ENCODE results near the gene FTCDNL1. TPM values are rescaled to one million over a fixed set of nuclear protein-coding genes. Genes with fewer than 3 reads are reported as not detected.

The FTCDNL1 gene
- total RNA-seq, 1 donor from 2014 or later: 0.45 TPM

GRCh38 chr2:199874209-199874608, 23.2 kb upstream of the FTCDNL1 start:
- Histone ChIP-seq H3K4me3 (ENCODE audit: insufficient read depth, low read depth, low read length) (no peak overlapping the region), H3K4me2 (ENCODE audit: low read length) (no peak overlapping the region), H3K36me3 (ENCODE audit: insufficient read depth, low read length) (no peaks in the 10 kb centered on the region), H3K79me2 (ENCODE audit: insufficient read depth, low read length) (no peaks in the 10 kb centered on the region), H3K9me3 (ENCODE audit: insufficient read depth, low read depth, low read length) (no peaks in the 10 kb centered on the region), H4K20me1 (ENCODE audit: insufficient read depth, low read length) (no peaks in the 10 kb centered on the region), H3K27me3 (ENCODE audit: insufficient read depth, low read length) (no peaks in the 10 kb centered on the region), H3K27ac (ENCODE audit: low read depth, low read length) (no peak overlapping the region), H3K9ac (ENCODE audit: low read length) (no peak overlapping the region), H3K4me1 (ENCODE audit: insufficient read depth, low read length) (no peaks in the 10 kb centered on the region), H2AFZ (ENCODE audit: low read depth, low read length) (no peak overlapping the region)
- Mint-ChIP-seq H3K4me3 (ENCODE audit: unreplicated experiment) (no peak overlapping the region), H3K27me3 (ENCODE audit: low read depth, unreplicated experiment) (no peaks in the 10 kb centered on the region), H3K36me3 (ENCODE audit: low read depth, unreplicated experiment) (no peaks in the 10 kb centered on the region), H3K27ac (ENCODE audit: unreplicated experiment) (no peak overlapping the region), H3K9me3 (ENCODE audit: unreplicated experiment) (peaks cover 10% of the 10 kb centered on the region), H3K4me1 (ENCODE audit: low read depth, unreplicated experiment) (no peaks in the 10 kb centered on the region)
- FAIRE-seq: no peak
- no peak for DNase-seq (ENCODE audit: low read depth)
- no peak for TF ChIP-seq CTCF (IDR thresholded peaks at IDR 0.05; ENCODE audit: insufficient read depth, low read depth, low read length)
- no peak for TF ChIP-seq EZH2 (IDR thresholded peaks at IDR 0.05; ENCODE audit: insufficient read depth, low read length)

- no peak overlapping the region for H3K27ac Mint-ChIP-seq (ENCODE audit: unreplicated experiment)
- H3K27me3 Mint-ChIP-seq (ENCODE audit: low read depth, unreplicated experiment): no peaks in the 10 kb centered on the region
- Histone ChIP-seq H3K9ac (ENCODE audit: low read length) (no peak overlapping the region), H3K4me3 (ENCODE audit: insufficient read depth, low read depth, low read length) (no peak overlapping the region), H3K27ac (ENCODE audit: low read depth, low read length) (no peak overlapping the region), H2AFZ (ENCODE audit: low read depth, low read length) (no peak overlapping the region), H3K27me3 (ENCODE audit: insufficient read depth, low read length) (no peaks in the 10 kb centered on the region), H3K4me1 (ENCODE audit: insufficient read depth, low read length) (no peaks in the 10 kb centered on the region), H3K4me2 (ENCODE audit: low read length) (no peak overlapping the region), H3K79me2 (ENCODE audit: insufficient read depth, low read length) (no peaks in the 10 kb centered on the region), H3K36me3 (ENCODE audit: insufficient read depth, low read length) (no peaks in the 10 kb centered on the region), H3K9me3 (ENCODE audit: insufficient read depth, low read depth, low read length) (no peaks in the 10 kb centered on the region), H4K20me1 (ENCODE audit: insufficient read depth, low read length) (no peaks in the 10 kb centered on the region)
- no peaks in the 10 kb centered on the region for H3K4me1 Mint-ChIP-seq (ENCODE audit: low read depth, unreplicated experiment)
- FAIRE-seq: no peak
- no peak overlapping the region for H3K4me3 Mint-ChIP-seq (ENCODE audit: unreplicated experiment)
- no peak for DNase-seq (ENCODE audit: low read depth)
- H3K9me3 Mint-ChIP-seq (ENCODE audit: unreplicated experiment): peaks cover 6% of the 10 kb centered on the region
- TF ChIP-seq EZH2 (IDR thresholded peaks at IDR 0.05; ENCODE audit: insufficient read depth, low read length): no peak
- H3K36me3 Mint-ChIP-seq (ENCODE audit: low read depth, unreplicated experiment): no peaks in the 10 kb centered on the region
Measured at GRCh38 chr2:199870581-199870980, 19.6 kb upstream of the FTCDNL1 start.

- Histone ChIP-seq H3K27ac (ENCODE audit: low read depth, low read length) (no peak overlapping the region), H3K4me2 (ENCODE audit: low read length) (no peak overlapping the region)
- FAIRE-seq: no peak
Measured at GRCh38 chr2:199869653-199870052, 18.7 kb upstream of the FTCDNL1 start.

More at GRCh38 chr2:199869653-199870052, 18.7 kb upstream of the FTCDNL1 start:
- H3K36me3 Mint-ChIP-seq (ENCODE audit: low read depth, unreplicated experiment): no peaks in the 10 kb centered on the region
- no peak overlapping the region for H3K4me3 Mint-ChIP-seq (ENCODE audit: unreplicated experiment)
- H3K9me3 ChIP-seq (ENCODE audit: insufficient read depth, low read depth, low read length): no peaks in the 10 kb centered on the region
- H3K27me3 Mint-ChIP-seq (ENCODE audit: low read depth, unreplicated experiment): no peaks in the 10 kb centered on the region
- H3K4me1 Mint-ChIP-seq (ENCODE audit: low read depth, unreplicated experiment): no peaks in the 10 kb centered on the region
- H3K27ac Mint-ChIP-seq (ENCODE audit: unreplicated experiment): no peak overlapping the region
- H2AFZ ChIP-seq (ENCODE audit: low read depth, low read length): no peak overlapping the region
- TF ChIP-seq CTCF (IDR thresholded peaks at IDR 0.05; ENCODE audit: insufficient read depth, low read depth, low read length) (no peak), EZH2 (IDR thresholded peaks at IDR 0.05; ENCODE audit: insufficient read depth, low read length) (no peak)
- no peaks in the 10 kb centered on the region for H3K36me3 ChIP-seq (ENCODE audit: insufficient read depth, low read length)
- H3K79me2 ChIP-seq (ENCODE audit: insufficient read depth, low read length): no peaks in the 10 kb centered on the region
- no peaks in the 10 kb centered on the region for H4K20me1 ChIP-seq (ENCODE audit: insufficient read depth, low read length)
- H3K4me3 ChIP-seq (ENCODE audit: insufficient read depth, low read depth, low read length): no peak overlapping the region
- peaks cover 6% of the 10 kb centered on the region for H3K9me3 Mint-ChIP-seq (ENCODE audit: unreplicated experiment)
- DNase-seq (ENCODE audit: low read depth): no peak
- no peaks in the 10 kb centered on the region for H3K4me1 ChIP-seq (ENCODE audit: insufficient read depth, low read length)
- no peak overlapping the region for H3K9ac ChIP-seq (ENCODE audit: low read length)
- H3K27me3 ChIP-seq (ENCODE audit: insufficient read depth, low read length): no peaks in the 10 kb centered on the region
